Sigmoid colon (tissue), 4 donors: ENCODE data around the gene DQX1.

Source experiments
- CTCF ChIP-seq, 4 experiments: fragments of 450-650 bp in 3 of 4; fragments of 200-600 bp in 1 of 4; IDR thresholded peaks; one replicate each; pipeline ENCODE4 v1.5.1; 2016 to 2019; ENCODE audit warnings: antibody characterized with exemption in 4 of 4, mild to moderate bottlenecking in 3 of 4, moderate library complexity in 2 of 4
- POLR2A ChIP-seq, 2 donors: fragments of 450-650 bp; IDR thresholded peaks; one replicate each; pipeline ENCODE4 v1.6.1; 2016; ENCODE audit warnings: antibody characterized with exemption in 2 of 2, mild to moderate bottlenecking in 2 of 2, moderate library complexity in 2 of 2
- POLR2AphosphoS5 ChIP-seq, 4 donors: sonication (generic); formaldehyde crosslinking; IDR thresholded peaks; one replicate each; pipeline ENCODE4 v1.6.1; 2017; ENCODE audit warnings: antibody characterized with exemption in 4 of 4

- no peak for TF ChIP-seq CTCF (IDR thresholded peaks at IDR 0.05)
- no peak for TF ChIP-seq POLR2AphosphoS5 (IDR thresholded peaks at IDR 0.05)
- no peak for TF ChIP-seq POLR2A (IDR thresholded peaks at IDR 0.05)
Observed at GRCh38 chr2:74528600-74529356, 2.7 kb upstream of the DQX1 start.
